WERI-Rb-1 (cell line): ENCODE data around the gene ADI1.

Experiments used
- DNase-seq: peaks from one replicate; pipeline ENCODE4 v3.0.0-alpha.2; 2020
- H3K27ac ChIP-seq: fragments of 250-450 bp; sonication (Bioruptor Pico); 2 replicates; pipeline ENCODE4 v1.5.1; 2020; ENCODE audit warnings: mild to moderate bottlenecking, moderate library complexity
- H3K27me3 ChIP-seq: fragments of 250-450 bp; sonication (Bioruptor Pico); 2 replicates; pipeline ENCODE4 v1.5.1; 2021; ENCODE audit warnings: mild to moderate bottlenecking, low read depth, moderate library complexity; ENCODE audit not compliant: insufficient read depth, severe bottlenecking
- H3K36me3 ChIP-seq: fragments of 250-450 bp; sonication (Bioruptor Pico); 2 replicates; pipeline ENCODE4 v1.5.1; 2020; ENCODE audit warnings: mild to moderate bottlenecking, moderate library complexity
- H3K4me3 ChIP-seq: 2 replicates; pipeline ENCODE4 v1.5.1; 2011; ENCODE audit warnings: low read depth, mild to moderate bottlenecking, control low read depth, low read length
- H3K9me3 ChIP-seq: fragments of 250-450 bp; sonication (Bioruptor Pico); 2 replicates; pipeline ENCODE4 v1.5.1; 2021; ENCODE audit warnings: mild to moderate bottlenecking, moderate library complexity; ENCODE audit not compliant: severe bottlenecking
- TF ChIP-seq, protein P1 (sequence below): IDR thresholded peaks from 2 replicates; pipeline ENCODE4 v1.5.1; 2011; ENCODE audit warnings: low read depth, mild to moderate bottlenecking, control low read depth, inconsistent platforms, low read length

Gene ADI1

DNA sequence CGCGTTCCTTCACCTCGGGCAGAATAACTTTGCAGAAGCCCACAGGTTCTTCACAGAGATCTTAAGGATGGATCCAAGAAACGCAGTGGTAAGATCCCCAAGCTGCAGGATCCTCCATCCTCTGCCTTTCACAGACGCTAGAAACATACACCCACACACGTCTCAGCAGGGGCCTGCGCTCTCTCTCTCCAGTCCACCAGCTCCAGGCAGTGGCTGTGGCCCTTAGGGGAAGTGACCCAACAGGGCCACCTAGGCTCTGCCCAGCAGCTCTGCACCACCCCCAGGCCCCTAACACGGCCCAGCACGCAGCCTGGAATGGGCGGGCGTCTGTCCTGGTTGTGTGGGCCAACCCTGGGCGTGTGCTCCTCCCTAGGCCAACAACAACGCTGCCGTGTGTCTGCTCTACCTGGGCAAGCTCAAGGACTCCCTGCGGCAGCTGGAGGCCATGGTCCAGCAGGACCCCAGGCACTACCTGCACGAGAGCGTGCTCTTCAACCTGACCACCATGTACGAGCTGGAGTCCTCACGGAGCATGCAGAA is 40.4 kb downstream of the ADI1 start:
- no peaks in the 10 kb centered on the region for H3K9me3 ChIP-seq
- H3K27ac ChIP-seq: no peak overlapping the region
- H3K36me3 ChIP-seq: peaks cover 26% of the 10 kb centered on the region
- TF ChIP-seq, protein P1, sequence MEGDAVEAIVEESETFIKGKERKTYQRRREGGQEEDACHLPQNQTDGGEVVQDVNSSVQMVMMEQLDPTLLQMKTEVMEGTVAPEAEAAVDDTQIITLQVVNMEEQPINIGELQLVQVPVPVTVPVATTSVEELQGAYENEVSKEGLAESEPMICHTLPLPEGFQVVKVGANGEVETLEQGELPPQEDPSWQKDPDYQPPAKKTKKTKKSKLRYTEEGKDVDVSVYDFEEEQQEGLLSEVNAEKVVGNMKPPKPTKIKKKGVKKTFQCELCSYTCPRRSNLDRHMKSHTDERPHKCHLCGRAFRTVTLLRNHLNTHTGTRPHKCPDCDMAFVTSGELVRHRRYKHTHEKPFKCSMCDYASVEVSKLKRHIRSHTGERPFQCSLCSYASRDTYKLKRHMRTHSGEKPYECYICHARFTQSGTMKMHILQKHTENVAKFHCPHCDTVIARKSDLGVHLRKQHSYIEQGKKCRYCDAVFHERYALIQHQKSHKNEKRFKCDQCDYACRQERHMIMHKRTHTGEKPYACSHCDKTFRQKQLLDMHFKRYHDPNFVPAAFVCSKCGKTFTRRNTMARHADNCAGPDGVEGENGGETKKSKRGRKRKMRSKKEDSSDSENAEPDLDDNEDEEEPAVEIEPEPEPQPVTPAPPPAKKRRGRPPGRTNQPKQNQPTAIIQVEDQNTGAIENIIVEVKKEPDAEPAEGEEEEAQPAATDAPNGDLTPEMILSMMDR: no peak
- DNase-seq: peak; percentile 7
- H3K4me3 ChIP-seq: no peak overlapping the region
- no peaks in the 10 kb centered on the region for H3K27me3 ChIP-seq

DNA sequence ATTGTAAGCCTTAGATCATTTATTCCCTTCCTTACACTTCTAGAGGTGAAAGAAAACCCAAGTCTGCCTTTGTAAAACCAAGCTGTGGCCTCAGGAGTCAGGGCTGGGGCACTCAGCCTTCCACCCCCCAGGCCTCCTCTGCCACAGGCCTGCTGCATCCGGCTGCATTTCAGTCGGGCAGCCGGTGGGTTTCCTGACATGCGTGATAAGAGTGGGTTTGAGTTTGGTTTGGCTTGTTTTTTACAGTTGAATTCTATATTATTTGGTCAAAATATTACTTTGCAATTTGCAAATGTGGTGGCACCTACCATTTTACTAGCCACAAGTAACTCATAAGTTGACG is 42.4 kb downstream of the ADI1 start:
- Histone ChIP-seq H3K27ac (no peak overlapping the region), H3K4me3 (no peak overlapping the region), H3K36me3 (peaks cover 26% of the 10 kb centered on the region), H3K9me3 (no peaks in the 10 kb centered on the region), H3K27me3 (no peaks in the 10 kb centered on the region)
- DNase-seq: no peak
- TF ChIP-seq, protein P1: no peak

DNA sequence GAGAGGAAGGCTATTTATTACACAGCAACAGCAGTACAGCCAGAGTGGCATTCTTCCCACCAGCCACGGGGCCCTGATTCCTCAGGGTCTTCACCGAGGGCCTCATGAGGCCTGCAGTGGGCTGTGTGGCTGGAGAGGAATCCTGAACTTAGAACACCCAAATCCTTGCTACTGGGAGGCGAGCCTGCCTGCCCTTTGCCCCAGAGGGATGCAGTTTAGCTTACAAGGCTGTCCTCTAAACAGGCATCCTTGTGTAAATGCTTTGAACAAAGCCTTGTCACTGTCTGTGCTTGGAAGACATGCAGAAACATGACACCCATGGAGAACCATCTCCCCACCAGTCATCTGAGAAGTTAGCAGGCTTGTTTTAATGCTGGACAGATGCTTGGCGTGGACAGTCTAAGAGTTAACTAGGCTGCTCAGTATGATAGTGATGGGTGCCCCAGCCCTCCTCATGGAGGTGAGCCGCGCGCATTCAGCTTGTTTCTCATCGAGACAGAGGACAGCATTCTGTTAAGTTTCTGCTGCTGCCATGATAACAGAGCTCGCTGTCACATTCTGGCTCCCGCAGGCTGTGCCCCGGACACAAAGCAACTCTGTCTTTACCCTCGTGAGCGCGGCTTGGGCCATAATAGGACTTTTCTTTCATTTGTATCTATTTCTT is 42.9 kb downstream of the ADI1 start:
- TF ChIP-seq, protein P1: no peak
- H3K36me3 ChIP-seq: peaks cover 26% of the 10 kb centered on the region

DNA sequence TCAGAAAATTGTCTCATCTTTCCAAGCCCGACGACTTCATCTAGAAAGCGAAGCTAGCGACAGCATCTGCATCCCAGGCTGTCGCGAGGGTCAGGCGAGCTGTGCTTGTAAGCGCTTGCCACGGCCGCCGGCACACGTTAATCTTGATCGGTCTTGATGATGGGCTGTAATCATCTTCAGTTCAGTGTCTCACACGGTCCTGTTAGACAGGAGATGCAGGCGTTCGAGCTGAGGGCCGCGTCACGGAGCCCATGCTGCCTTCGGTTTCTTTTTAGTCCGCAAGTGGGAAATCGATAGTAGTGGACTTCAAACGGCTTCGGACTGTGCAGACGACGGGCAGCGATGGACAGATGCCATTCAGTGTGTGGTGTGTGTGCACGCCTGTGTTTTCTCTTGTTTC is 43.6 kb downstream of the ADI1 start:
- TF ChIP-seq, protein P1: no peak
- H3K4me3 ChIP-seq: no peak overlapping the region
- H3K9me3 ChIP-seq: no peaks in the 10 kb centered on the region
- H3K27me3 ChIP-seq: no peaks in the 10 kb centered on the region
- H3K27ac ChIP-seq: no peak overlapping the region
- peaks cover 26% of the 10 kb centered on the region for H3K36me3 ChIP-seq
- DNase-seq: no peak

More for the DNA sequence above, 42.9 kb downstream of the ADI1 start:
- Histone ChIP-seq H3K27me3 (no peaks in the 10 kb centered on the region), H3K4me3 (no peak overlapping the region), H3K9me3 (no peaks in the 10 kb centered on the region), H3K27ac (no peak overlapping the region)
- DNase-seq: no peak

DNA sequence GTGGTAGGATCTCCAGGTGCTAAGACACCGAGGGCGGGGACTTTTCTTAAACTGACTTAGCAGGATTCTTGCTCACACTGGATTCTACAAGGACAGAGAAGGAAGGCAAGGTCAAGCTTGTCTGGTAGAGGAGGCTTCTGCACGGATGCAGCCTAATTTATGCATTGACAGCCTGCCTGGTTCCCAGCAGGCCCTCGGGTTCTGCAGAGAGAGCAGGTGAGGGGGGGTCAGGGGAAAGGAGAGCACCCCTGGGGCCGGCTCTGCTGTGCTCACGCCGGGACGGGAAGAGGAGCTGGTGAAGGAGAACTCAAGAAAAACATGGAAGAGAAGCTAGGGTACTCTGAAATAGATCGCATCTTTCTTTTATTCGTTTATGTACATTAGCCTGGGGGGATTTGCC is 46.4 kb downstream of the ADI1 start:
- no peak overlapping the region for H3K4me3 ChIP-seq
- DNase-seq: no peak
- TF ChIP-seq, protein P1: no peak
- H3K27me3 ChIP-seq: no peaks in the 10 kb centered on the region
- no peak overlapping the region for H3K27ac ChIP-seq
- H3K9me3 ChIP-seq: no peaks in the 10 kb centered on the region
- peaks cover 20% of the 10 kb centered on the region for H3K36me3 ChIP-seq

DNA sequence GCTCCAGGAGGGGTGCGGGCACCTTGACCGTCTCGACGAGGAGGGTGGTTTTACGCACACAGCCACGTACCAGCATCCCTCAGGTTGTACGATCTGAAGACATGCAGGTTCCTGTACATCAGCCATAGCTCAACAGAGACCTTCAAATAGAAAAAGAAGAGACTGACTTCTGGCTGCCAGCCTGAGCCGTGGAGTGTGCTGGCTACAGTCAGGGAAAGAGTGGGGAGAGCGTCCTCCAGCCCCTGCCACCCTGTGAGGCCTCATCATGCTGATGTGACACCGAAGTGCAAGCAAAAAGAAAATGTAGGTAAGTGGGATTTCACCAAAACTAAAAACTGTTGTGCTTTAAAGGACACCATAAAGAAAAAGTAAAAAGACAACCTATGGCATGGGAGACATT is 47.0 kb downstream of the ADI1 start:
- peaks cover 27% of the 10 kb centered on the region for H3K36me3 ChIP-seq
- DNase-seq: no peak
- H3K27me3 ChIP-seq: no peaks in the 10 kb centered on the region
- H3K4me3 ChIP-seq: no peak overlapping the region
- no peak overlapping the region for H3K27ac ChIP-seq
- TF ChIP-seq, protein P1: no peak
- H3K9me3 ChIP-seq: no peaks in the 10 kb centered on the region
